HEK293 (cell line): ENCODE data around the gene RYR2.

Experiments used
- BCL11A ChIP-seq: fragments of 450-650 bp; formaldehyde crosslinking; IDR thresholded peaks from 2 replicates; pipeline ENCODE4 v1.5.1; 2016; ENCODE audit warnings: low read depth, missing biosample characterization, missing genetic modification characterization
- CTCF ChIP-seq: fragments of 450-650 bp; formaldehyde crosslinking; IDR thresholded peaks from 2 replicates; pipeline ENCODE4 v1.5.1; 2016; ENCODE audit warnings: missing biosample characterization, missing genetic modification characterization
- OVOL3 ChIP-seq: fragments of 450-650 bp; formaldehyde crosslinking; IDR thresholded peaks from 2 replicates; pipeline ENCODE4 v1.5.1; 2016; ENCODE audit warnings: missing biosample characterization, missing genetic modification characterization
- PBX3 ChIP-seq: sonication (generic); formaldehyde crosslinking; IDR thresholded peaks from 2 replicates; pipeline ENCODE4 v1.8.1; 2022; ENCODE audit warnings: mild to moderate bottlenecking, moderate library complexity, missing genetic modification reagents
- REST ChIP-seq: fragments of 450-650 bp; formaldehyde crosslinking; IDR thresholded peaks from 2 replicates; pipeline ENCODE4 v1.5.1; 2016; ENCODE audit warnings: missing biosample characterization, missing genetic modification characterization
- ZFP3 ChIP-seq: fragments of 450-650 bp; formaldehyde crosslinking; IDR thresholded peaks from 2 replicates; pipeline ENCODE4 v1.5.1; 2016; ENCODE audit warnings: low read depth, missing biosample characterization, missing genetic modification characterization
- ZNF114 ChIP-seq: fragments of 450-650 bp; formaldehyde crosslinking; IDR thresholded peaks from 2 replicates; pipeline ENCODE4 v1.5.0; 2017; ENCODE audit warnings: missing biosample characterization, missing genetic modification characterization
- ZNF747 ChIP-seq: fragments of 450-650 bp; formaldehyde crosslinking; IDR thresholded peaks from 2 replicates; pipeline ENCODE4 v1.5.1; 2016; ENCODE audit warnings: missing biosample characterization, missing genetic modification characterization
- ZNF76 ChIP-seq: fragments of 450-650 bp; formaldehyde crosslinking; IDR thresholded peaks from 2 replicates; pipeline ENCODE4; 2016; ENCODE audit warnings: low read depth, missing biosample characterization, missing genetic modification characterization, borderline replicate concordance

GRCh38 chr1:237713916-237714315 is 671.9 kb downstream of the RYR2 start:
- TF ChIP-seq ZFP3 (tag by site-specific recombination) (no peak), CTCF (no peak), BCL11A (tag by site-specific recombination) (no peak), ZNF747 (tag by site-specific recombination) (no peak), ZNF76 (no peak), PBX3 (CRISPR knock-in tag) (no peak), REST (tag by site-specific recombination) (no peak), OVOL3 (tag by site-specific recombination) (no peak), ZNF114 (tag by site-specific recombination) (no peak)
